Immature natural killer cell (primary cell): Measurements from ENCODE around the gene HDAC8. TPM values are rescaled to one million over a fixed set of nuclear protein-coding genes. Genes with fewer than 3 reads are reported as not detected.
A peak's percentile ranks its signal among the peaks of the same experiment; 100 is the strongest.

Source experiments
- DNase-seq, 3 donors: peaks; one replicate each; pipeline ENCODE4 v3.0.0; 2022; ENCODE audit warnings: mixed read lengths in 1 of 3
- H3K27ac Mint-ChIP-seq, 6 donors: one replicate each; pipeline ENCODE4 v1.8.0; 2020; ENCODE audit warnings: mixed read lengths in 6 of 6, mild to moderate bottlenecking in 5 of 6, inconsistent platforms in 4 of 6, moderate library complexity in 3 of 6
- H3K27me3 Mint-ChIP-seq, 3 donors: one replicate each; pipeline ENCODE4 v1.8.0; 2020 to 2021; ENCODE audit warnings: low read depth in 3 of 3, mild to moderate bottlenecking in 3 of 3, mixed read lengths in 3 of 3, moderate library complexity in 3 of 3, inconsistent platforms in 1 of 3
- H3K36me3 Mint-ChIP-seq, 3 donors: one replicate each; pipeline ENCODE4 v1.8.0; 2020; ENCODE audit warnings: mixed read lengths in 3 of 3, inconsistent platforms in 2 of 3, mild to moderate bottlenecking in 2 of 3
- H3K4me1 Mint-ChIP-seq, 2 donors: one replicate each; pipeline ENCODE4 v1.8.0; 2020; ENCODE audit warnings: inconsistent platforms in 2 of 2, mild to moderate bottlenecking in 2 of 2, mixed read lengths in 2 of 2, moderate library complexity in 1 of 2
- H3K4me3 Mint-ChIP-seq, 5 donors: one replicate each; pipeline ENCODE4 v1.8.0; 2020; ENCODE audit warnings: mild to moderate bottlenecking in 5 of 5, mixed read lengths in 5 of 5, inconsistent platforms in 3 of 5, moderate library complexity in 3 of 5
- H3K9me3 Mint-ChIP-seq, 6 donors: one replicate each; pipeline ENCODE4 v1.8.0; 2020; ENCODE audit warnings: mild to moderate bottlenecking in 6 of 6, mixed read lengths in 6 of 6, inconsistent platforms in 4 of 6, moderate library complexity in 3 of 6
- polyA plus RNA-seq, 3 donors: library from polyadenylated mRNA; unstranded; fragments of 300-500 nt; fragmentation: Illumina TruSeq; gene quantifications; one replicate each; pipeline ENCODE4 v1.2.3, GENCODE V29; 2021

Gene HDAC8
- polyA plus RNA-seq, 3 donors from 2014 or later = 13.8 to 39.6 (median 20.9) TPM

- Mint-ChIP-seq H3K9me3 (no peaks in the 10 kb centered on the region), H3K4me3 (no peak overlapping the region), H3K27ac (no peak overlapping the region), H3K4me1 (no peaks in the 10 kb centered on the region), H3K27me3 (peaks cover 0 to 8% (median 2%) of the 10 kb centered on the region in 3 donors), H3K36me3 (no peaks in the 10 kb centered on the region)
- no peak for DNase-seq
Measured at GRCh38 chrX:72371405-72371804, 201.2 kb downstream of the HDAC8 start.

GRCh38 chrX:72368796-72369195 lies 203.8 kb downstream of the HDAC8 start:
- H3K4me3 Mint-ChIP-seq = no peak overlapping the region
- H3K9me3 Mint-ChIP-seq = no peaks in the 10 kb centered on the region
- H3K27ac Mint-ChIP-seq = no peak overlapping the region

DNA sequence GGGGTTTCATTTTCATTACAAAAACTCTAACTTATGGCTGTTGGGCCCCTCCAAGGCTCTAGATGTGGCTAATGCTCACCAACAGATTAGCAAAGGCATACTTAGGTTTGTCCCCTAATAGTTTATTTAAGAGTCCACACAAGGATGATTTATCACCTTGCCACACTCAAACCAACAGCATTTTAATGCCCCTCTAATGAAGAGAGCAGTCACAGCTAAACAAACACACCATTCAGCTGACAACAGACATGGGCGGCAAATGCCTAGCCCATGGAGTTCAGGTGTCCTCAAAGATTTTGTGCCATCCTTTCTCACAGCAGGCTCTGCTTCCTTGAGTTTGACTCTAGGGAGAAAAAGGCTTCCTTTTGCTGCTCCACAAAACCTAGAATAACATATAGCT lies 205.1 kb downstream of the HDAC8 start:
- DNase-seq = no peak

More at GRCh38 chrX:72368796-72369195, 203.8 kb downstream of the HDAC8 start:
- Mint-ChIP-seq H3K27me3 (peaks cover 0 to 2% (median 2%) of the 10 kb centered on the region in 3 donors), H3K4me1 (no peaks in the 10 kb centered on the region), H3K36me3 (peaks cover 0 to 3% (median 0%) of the 10 kb centered on the region in 3 donors)
- DNase-seq = no peak

DNA sequence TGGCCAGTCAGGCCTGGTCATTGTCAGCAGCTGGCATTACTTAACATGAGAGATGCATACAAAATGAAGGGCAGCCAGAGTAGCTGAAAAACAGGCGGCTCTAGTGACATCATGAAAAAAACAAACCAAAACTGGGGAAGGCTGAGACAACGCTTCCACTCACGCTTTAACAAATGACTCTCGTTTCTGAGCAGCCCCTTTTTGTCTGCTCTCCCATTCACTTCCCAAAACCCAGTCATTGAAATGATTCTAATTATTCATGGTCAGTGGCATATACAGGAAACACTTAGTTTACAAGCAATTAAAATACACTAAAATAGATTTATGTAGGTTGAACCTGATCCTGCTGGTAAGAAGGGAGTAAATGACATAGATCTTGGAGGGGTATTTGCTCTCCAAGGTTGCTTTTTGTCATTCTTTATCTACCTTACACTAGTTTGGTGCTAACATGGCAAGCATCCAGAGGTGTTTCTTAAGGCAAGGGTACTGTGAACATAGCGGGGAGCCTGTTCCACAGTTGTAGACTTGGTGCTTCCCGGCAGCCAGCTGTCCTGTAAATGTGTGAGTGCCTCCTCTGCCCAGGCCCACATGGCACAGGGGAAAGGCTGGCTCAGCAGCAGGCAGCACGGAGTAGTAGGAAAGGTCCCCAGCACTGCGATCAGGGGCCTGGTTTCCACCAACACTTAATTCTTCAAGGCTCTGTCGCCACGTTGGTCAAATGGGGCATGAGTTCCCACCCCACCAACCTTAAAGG lies 205.8 kb downstream of the HDAC8 start:
- Mint-ChIP-seq H3K27ac (no peak overlapping the region), H3K9me3 (no peaks in the 10 kb centered on the region), H3K27me3 (peaks cover 2% of the 10 kb centered on the region in 3 donors), H3K4me3 (no peak overlapping the region), H3K36me3 (peaks cover 0 to 4% (median 3%) of the 10 kb centered on the region in 3 donors), H3K4me1 (no peaks in the 10 kb centered on the region)
- no peak for DNase-seq

More for the DNA sequence above, 205.1 kb downstream of the HDAC8 start:
- no peak overlapping the region for H3K27ac Mint-ChIP-seq
- peaks cover 0 to 3% (median 0%) of the 10 kb centered on the region in 3 donors for H3K36me3 Mint-ChIP-seq
- peaks cover 2% of the 10 kb centered on the region in 3 donors for H3K27me3 Mint-ChIP-seq
- H3K9me3 Mint-ChIP-seq = no peaks in the 10 kb centered on the region
- H3K4me3 Mint-ChIP-seq = no peak overlapping the region
- no peaks in the 10 kb centered on the region for H3K4me1 Mint-ChIP-seq

GRCh38 chrX:72366178-72366577 lies 206.5 kb downstream of the HDAC8 start:
- Mint-ChIP-seq H3K9me3 (no peaks in the 10 kb centered on the region), H3K27me3 (peaks cover 2% of the 10 kb centered on the region in 3 donors), H3K4me3 (no peak overlapping the region), H3K27ac (no peak overlapping the region), H3K4me1 (no peaks in the 10 kb centered on the region), H3K36me3 (peaks cover 0 to 4% (median 3%) of the 10 kb centered on the region in 3 donors)
- DNase-seq = no peak

GRCh38 chrX:72365126-72365525 lies 207.5 kb downstream of the HDAC8 start:
- Mint-ChIP-seq H3K27me3 (peaks cover 2% of the 10 kb centered on the region in 3 donors), H3K4me1 (no peaks in the 10 kb centered on the region), H3K36me3 (peaks cover 0 to 4% (median 3%) of the 10 kb centered on the region in 3 donors), H3K27ac (no peak overlapping the region), H3K4me3 (no peak overlapping the region), H3K9me3 (no peaks in the 10 kb centered on the region)
- no peak for DNase-seq

DNA sequence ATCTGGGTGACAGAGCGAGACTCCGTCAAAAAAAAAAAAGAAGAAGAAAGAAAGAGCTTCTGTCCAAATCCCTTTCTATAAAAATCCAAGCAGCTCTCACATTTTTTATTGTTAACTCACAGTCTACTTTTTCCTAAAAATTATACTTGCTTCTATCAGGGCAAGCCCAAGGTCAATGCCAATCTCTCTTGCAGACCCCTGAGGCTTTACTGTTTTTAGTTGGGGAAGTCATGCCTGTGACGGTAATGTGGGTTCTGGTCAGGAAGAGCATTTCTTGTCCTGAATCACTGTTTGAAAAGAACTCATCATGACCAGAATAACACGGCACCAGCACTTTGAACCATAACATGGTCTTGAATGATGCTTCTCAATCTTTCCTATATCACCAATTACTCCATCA lies 212.3 kb downstream of the HDAC8 start:
- Mint-ChIP-seq H3K27ac (no peak overlapping the region), H3K4me3 (no peak overlapping the region), H3K27me3 (peaks cover 4 to 10% (median 6%) of the 10 kb centered on the region in 3 donors), H3K9me3 (no peaks in the 10 kb centered on the region), H3K4me1 (no peaks in the 10 kb centered on the region), H3K36me3 (peaks cover 0 to 4% (median 3%) of the 10 kb centered on the region in 3 donors)
- no peak for DNase-seq

DNA sequence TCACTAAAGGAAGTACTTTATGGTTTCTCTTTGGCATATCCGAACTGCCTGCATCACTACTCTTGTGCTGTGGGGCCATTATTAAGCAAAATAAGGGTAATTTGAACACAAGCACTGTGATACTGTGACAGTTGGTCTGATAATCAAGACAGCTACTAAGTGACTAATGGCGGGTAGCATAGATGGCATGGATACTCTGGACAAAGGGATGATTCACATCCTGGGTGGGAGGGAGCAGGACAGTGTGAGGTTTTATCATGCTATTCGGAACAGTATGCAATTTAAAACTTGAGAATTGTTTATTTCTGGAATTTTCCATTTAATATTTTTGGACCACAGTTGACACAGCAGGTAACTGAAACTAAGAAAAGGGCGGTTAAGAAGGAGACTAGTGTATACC lies 214.3 kb downstream of the HDAC8 start:
- H3K4me3 Mint-ChIP-seq = no peak overlapping the region
- H3K36me3 Mint-ChIP-seq = peaks cover 0 to 4% (median 0%) of the 10 kb centered on the region in 3 donors
- no peak overlapping the region for H3K27ac Mint-ChIP-seq
- no peaks in the 10 kb centered on the region for H3K4me1 Mint-ChIP-seq
- peaks cover 2 to 10% (median 6%) of the 10 kb centered on the region in 3 donors for H3K27me3 Mint-ChIP-seq
- H3K9me3 Mint-ChIP-seq = no peaks in the 10 kb centered on the region
- no peak for DNase-seq

DNA sequence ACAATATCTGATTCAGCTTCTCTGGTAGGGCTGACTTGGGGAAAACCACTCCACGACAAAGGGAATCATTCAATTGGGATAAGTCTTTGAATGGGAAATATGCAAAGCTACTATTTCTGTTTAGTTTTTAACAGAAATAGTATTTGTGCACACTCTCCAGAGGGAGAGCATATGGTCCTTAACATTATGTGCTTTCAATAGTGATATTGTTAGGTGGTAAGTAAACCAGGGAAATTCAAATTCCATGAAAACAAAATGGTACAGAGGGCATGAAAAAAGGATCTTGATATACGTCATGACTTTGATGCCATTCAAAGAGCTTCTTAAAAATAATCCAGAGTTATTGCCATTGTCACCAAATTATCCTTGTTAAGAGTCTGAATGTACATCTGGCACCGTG lies 219.9 kb downstream of the HDAC8 start:
- Mint-ChIP-seq H3K4me3 (no peak overlapping the region), H3K4me1 (no peaks in the 10 kb centered on the region), H3K27ac (no peak overlapping the region), H3K9me3 (no peaks in the 10 kb centered on the region), H3K36me3 (peaks cover 5 to 10% (median 9%) of the 10 kb centered on the region in 3 donors), H3K27me3 (peaks cover 3 to 12% (median 3%) of the 10 kb centered on the region in 3 donors)
- no peak for DNase-seq

GRCh38 chrX:72351606-72352334 lies 220.9 kb downstream of the HDAC8 start:
- no peaks in the 10 kb centered on the region for H3K9me3 Mint-ChIP-seq

DNA sequence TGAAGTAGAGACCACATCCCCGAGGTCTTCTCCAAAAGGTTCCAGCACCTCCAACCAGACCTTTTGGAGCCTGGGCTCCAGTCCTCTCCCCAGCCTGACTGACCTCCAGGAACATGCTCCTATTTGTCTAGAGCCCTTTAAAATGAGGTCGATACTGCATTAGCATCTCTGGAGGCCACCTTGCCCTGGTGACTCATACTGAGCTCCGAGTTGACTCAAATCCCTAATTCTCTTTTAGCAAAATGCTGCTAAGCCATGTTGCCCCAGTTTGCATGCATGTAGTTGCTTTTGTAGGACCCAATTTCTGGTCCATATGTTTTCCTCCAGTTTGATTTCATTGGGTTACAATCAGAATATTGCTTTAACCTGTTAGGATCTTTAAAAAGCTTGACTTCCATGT lies 223.5 kb downstream of the HDAC8 start:
- H3K9me3 Mint-ChIP-seq = no peaks in the 10 kb centered on the region
- peaks cover 5 to 10% (median 9%) of the 10 kb centered on the region in 3 donors for H3K36me3 Mint-ChIP-seq
- DNase-seq = no peak
- H3K4me3 Mint-ChIP-seq = no peak overlapping the region
- H3K27me3 Mint-ChIP-seq = peaks cover 0 to 5% (median 3%) of the 10 kb centered on the region in 3 donors
- no peak overlapping the region for H3K27ac Mint-ChIP-seq
- no peaks in the 10 kb centered on the region for H3K4me1 Mint-ChIP-seq

More at GRCh38 chrX:72351606-72352334, 220.9 kb downstream of the HDAC8 start:
- Mint-ChIP-seq H3K27ac (no peak overlapping the region), H3K4me3 (no peak overlapping the region), H3K27me3 (peaks cover 3 to 12% (median 3%) of the 10 kb centered on the region in 3 donors), H3K4me1 (no peaks in the 10 kb centered on the region), H3K36me3 (peaks cover 5 to 10% (median 9%) of the 10 kb centered on the region in 3 donors)
- no peak for DNase-seq

GRCh38 chrX:72348247-72348979 lies 224.2 kb downstream of the HDAC8 start:
- Mint-ChIP-seq H3K9me3 (no peaks in the 10 kb centered on the region), H3K4me3 (no peak overlapping the region), H3K27ac (peak overlapping the region in 1 of 6 donors; percentile 2), H3K36me3 (peaks cover 5 to 10% (median 9%) of the 10 kb centered on the region in 3 donors), H3K27me3 (peaks cover 0 to 5% (median 3%) of the 10 kb centered on the region in 3 donors), H3K4me1 (no peaks in the 10 kb centered on the region)
- DNase-seq = no peak

GRCh38 chrX:72347366-72347765 lies 225.3 kb downstream of the HDAC8 start:
- no peaks in the 10 kb centered on the region for H3K9me3 Mint-ChIP-seq
- DNase-seq = no peak
- H3K4me3 Mint-ChIP-seq = no peak overlapping the region
- H3K36me3 Mint-ChIP-seq = peaks cover 5 to 10% (median 9%) of the 10 kb centered on the region in 3 donors
- H3K27me3 Mint-ChIP-seq = peaks cover 0 to 5% (median 3%) of the 10 kb centered on the region in 3 donors
- H3K27ac Mint-ChIP-seq = no peak overlapping the region
- H3K4me1 Mint-ChIP-seq = no peaks in the 10 kb centered on the region
